Right lobe of liver (tissue), 6 donors: Measurements from ENCODE around the gene NDUFA7. TPM values are rescaled to one million over a fixed set of nuclear protein-coding genes. Genes with fewer than 3 reads are reported as not detected.

Source experiments
- ATAC-seq, 4 donors: fragments of 200-7000 bp; cut with Tn5 transposase; one replicate each; pipeline ENCODE4 v1.9.1; 2020; ENCODE audit warnings: mild to moderate bottlenecking in 4 of 4, moderate library complexity in 4 of 4
- DNase-seq, 3 donors: peaks; one replicate each; pipeline ENCODE4 v3.0.0-alpha.2; 2020
- H3K27ac ChIP-seq, 3 donors: fragments of 200-600 bp; one replicate each; pipeline ENCODE4 v1.8.0; 2022
- H3K27me3 ChIP-seq, 2 donors: fragments of 200-600 bp; one replicate each; pipeline ENCODE4 v1.8.0; 2022
- H3K36me3 ChIP-seq, 4 donors: fragments of 200-600 bp; sonication (generic) in 1 of 4; one replicate each; pipeline versions ENCODE4 v1.5.1 to v1.8.0; 2017 to 2022; ENCODE audit warnings: control low read depth in 1 of 4
- H3K4me1 ChIP-seq, 4 donors: fragments of 200-600 bp; sonication (generic) in 1 of 4; one replicate each; pipeline versions ENCODE4 v1.5.1 to v1.8.0; 2017 to 2022; ENCODE audit warnings: control low read depth in 1 of 4
- H3K4me3 ChIP-seq, 3 donors: fragments of 200-600 bp; one replicate each; pipeline ENCODE4 v1.8.0; 2022
- H3K9me3 ChIP-seq, 4 donors: fragments of 200-600 bp; sonication (generic) in 1 of 4; one replicate each; pipeline versions ENCODE4 v1.5.1 to v1.8.0; 2017 to 2022; ENCODE audit warnings: control low read depth in 1 of 4
- POLR2A ChIP-seq: fragments of 450-650 bp; IDR thresholded peaks from one replicate; pipeline ENCODE4 v1.6.1; 2017; ENCODE audit warnings: antibody characterized with exemption, mild to moderate bottlenecking
- WGBS: methylation state at CpG from one replicate; pipeline ENCODE4 v1.1.6; 2018; ENCODE audit warnings: low coverage, low lambda C conversion rate; ENCODE audit not compliant: insufficient coverage; ENCODE audit errors: missing lambda C conversion rate; 5-methylcytosine and 5-hydroxymethylcytosine counted together
- intact Hi-C, 2 donors: fragments of 100-400 bp; cut with DNase I; formaldehyde crosslinking; loops; one replicate each; pipeline versions ENCODE4 v1.11.2 to v1.14.1; 2022
- total RNA-seq, 6 experiments: library from RNA; depleted of rRNA in 2 of 6; stranded (reverse); fragments of >200 nt in 2 of 6; fragmentation: NEBNext Ultra II Directional in 3 of 6; extraction: Animal tissue kit (Norgen Biotek cat#: 25700) in 3 of 6; gene quantifications; one replicate each; pipeline versions ENCODE4 v1.1.0 to v1.2.4, GENCODE V29; 2016 to 2023
- TF ChIP-seq, protein P1 (sequence below), 4 donors: fragments of 200-600 bp in 3 of 4; fragments of 450-650 bp in 1 of 4; IDR thresholded peaks; one replicate each; pipeline versions ENCODE4 v1.5.1 to v1.8.0; 2016 to 2022; ENCODE audit warnings: antibody characterized with exemption in 4 of 4, mild to moderate bottlenecking in 2 of 4
- donor health status: DM: no; HTN: yes; CAD: no.
- donor health status: DM: no; HTN: no; CAD: no.
- donor health status: DM: no; HTN: no; CAD: no.
- donor health status: DM: no; HTN: yes; CAD: no.
- donor health status: DM: no; HTN: yes; CAD: no.

The NDUFA7 gene
- total RNA-seq, 6 experiments from 2014 or later: 20.8 to 60.5 (median 25.9) TPM

DNA sequence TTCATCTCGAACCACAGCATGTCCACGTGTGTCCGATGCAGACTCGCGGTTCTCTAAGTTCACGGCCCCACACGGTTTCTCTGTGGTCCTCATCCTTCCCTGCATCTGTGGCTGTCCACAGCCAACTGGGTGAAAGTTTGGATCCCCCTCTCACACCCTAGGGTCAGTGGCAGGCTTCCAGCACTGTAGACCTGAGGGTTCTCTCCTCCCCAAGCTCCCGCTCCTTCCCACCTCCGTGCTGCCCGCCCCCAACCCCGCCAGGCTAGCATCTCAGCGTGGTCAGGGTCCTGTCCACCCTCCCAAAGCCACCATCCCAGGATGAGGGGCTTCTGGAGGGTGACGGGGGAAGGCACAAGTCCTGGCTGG lies 45.8 kb upstream of the NDUFA7 start:
- Histone ChIP-seq H3K9me3 (no peaks in the 10 kb centered on the region), H3K27ac (peak overlapping the region; percentile 48 to 90 (median 88)), H3K27me3 (no peaks in the 10 kb centered on the region), H3K36me3 (peaks cover 0 to 3% (median 0%) of the 10 kb centered on the region in 4 donors), H3K4me1 (peaks cover 0 to 72% (median 26%) of the 10 kb centered on the region in 4 donors), H3K4me3 (peak overlapping the region in 1 of 3 donors; percentile 98)
- TF ChIP-seq, protein P1, sequence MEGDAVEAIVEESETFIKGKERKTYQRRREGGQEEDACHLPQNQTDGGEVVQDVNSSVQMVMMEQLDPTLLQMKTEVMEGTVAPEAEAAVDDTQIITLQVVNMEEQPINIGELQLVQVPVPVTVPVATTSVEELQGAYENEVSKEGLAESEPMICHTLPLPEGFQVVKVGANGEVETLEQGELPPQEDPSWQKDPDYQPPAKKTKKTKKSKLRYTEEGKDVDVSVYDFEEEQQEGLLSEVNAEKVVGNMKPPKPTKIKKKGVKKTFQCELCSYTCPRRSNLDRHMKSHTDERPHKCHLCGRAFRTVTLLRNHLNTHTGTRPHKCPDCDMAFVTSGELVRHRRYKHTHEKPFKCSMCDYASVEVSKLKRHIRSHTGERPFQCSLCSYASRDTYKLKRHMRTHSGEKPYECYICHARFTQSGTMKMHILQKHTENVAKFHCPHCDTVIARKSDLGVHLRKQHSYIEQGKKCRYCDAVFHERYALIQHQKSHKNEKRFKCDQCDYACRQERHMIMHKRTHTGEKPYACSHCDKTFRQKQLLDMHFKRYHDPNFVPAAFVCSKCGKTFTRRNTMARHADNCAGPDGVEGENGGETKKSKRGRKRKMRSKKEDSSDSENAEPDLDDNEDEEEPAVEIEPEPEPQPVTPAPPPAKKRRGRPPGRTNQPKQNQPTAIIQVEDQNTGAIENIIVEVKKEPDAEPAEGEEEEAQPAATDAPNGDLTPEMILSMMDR (IDR thresholded peaks at IDR 0.05): no peak
- TF ChIP-seq POLR2A: no peak
- WGBS: 18% methylated on average over 12 of the region's 13 CpGs
- ATAC-seq (peak in 3 of 4 donors; percentile 0 to 3 (median 2)), DNase-seq (peak in 2 of 3 donors; percentile 59 to 71)
- intact Hi-C loops: no loop called here

GRCh38 chr19:8366121-8366581 lies 45.0 kb upstream of the NDUFA7 start:
- TF ChIP-seq POLR2A: no peak
- TF ChIP-seq, protein P1 (IDR thresholded peaks at IDR 0.05): no peak
- ATAC-seq: no peak
- Histone ChIP-seq H3K4me1 (peaks cover 0 to 75% (median 26%) of the 10 kb centered on the region in 4 donors), H3K27me3 (no peaks in the 10 kb centered on the region), H3K9me3 (no peaks in the 10 kb centered on the region), H3K27ac (peak overlapping the region; percentile 48 to 90 (median 88)), H3K36me3 (peaks cover 0 to 3% (median 0%) of the 10 kb centered on the region in 4 donors), H3K4me3 (peak overlapping the region in 2 of 3 donors; percentile 63 to 98)
- 75% methylated on average over 3 of the region's 11 CpGs for WGBS
- DNase-seq: peak in 1 of 3 donors; percentile 30
- intact Hi-C loops: no loop called here

DNA sequence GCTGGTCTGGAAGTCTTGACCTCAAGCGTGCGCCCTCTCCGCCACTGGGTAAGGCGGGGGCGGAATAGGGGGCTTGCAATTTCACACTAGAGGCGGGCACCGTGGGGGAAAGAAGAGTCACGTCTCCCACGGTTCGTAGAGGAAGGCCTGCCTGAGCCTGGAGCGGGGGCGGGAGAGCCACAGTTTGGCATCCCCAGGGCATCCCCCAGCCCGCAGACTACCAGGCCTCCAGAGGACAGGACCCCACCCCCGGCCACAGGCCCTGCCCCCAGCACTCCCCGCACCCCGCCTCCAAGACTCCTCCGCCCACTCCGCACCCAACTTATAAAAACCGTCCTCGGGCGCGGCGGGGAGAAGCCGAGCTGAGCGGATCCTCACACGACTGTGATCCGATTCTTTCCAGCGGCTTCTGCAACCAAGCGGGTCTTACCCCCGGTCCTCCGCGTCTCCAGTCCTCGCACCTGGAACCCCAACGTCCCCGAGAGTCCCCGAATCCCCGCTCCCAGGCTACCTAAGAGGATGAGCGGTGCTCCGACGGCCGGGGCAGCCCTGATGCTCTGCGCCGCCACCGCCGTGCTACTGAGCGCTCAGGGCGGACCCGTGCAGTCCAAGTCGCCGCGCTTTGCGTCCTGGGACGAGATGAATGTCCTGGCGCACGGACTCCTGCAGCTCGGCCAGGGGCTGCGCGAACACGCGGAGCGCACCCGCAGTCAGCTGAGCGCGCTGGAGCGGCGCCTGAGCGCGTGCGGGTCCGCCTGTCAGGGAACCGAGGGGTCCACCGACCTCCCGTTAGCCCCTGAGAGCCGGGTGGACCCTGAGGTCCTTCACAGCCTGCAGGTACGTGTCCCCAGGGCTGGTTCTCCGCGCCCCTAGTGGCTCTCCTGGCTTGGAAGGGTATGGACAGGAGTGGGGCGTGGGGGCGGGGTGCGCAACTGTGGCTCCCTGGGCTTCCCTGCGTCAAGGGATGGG lies 42.9 kb upstream of the NDUFA7 start, which contains the start of gene ANGPTL4:
TSS of gene ANGPTL4 (plus strand) at position 353 of the 969 bp plus-strand sequence. CDS start at position 520, 167 bp downstream.
- peak within 1 kb of the TSS; percentile 83 to 93 (median 90) for H3K27ac ChIP-seq
- 0% methylated on average over 3 of the region's 81 CpGs for WGBS
- H3K36me3 ChIP-seq: peaks cover 0 to 3% (median 0%) of the 10 kb centered on the region in 4 donors
- ATAC-seq: peak; percentile 35 to 76 (median 50)
- H3K4me1 ChIP-seq: peaks cover 0 to 57% (median 19%) of the 10 kb centered on the region in 4 donors
- no peaks in the 10 kb centered on the region for H3K27me3 ChIP-seq
- H3K4me3 ChIP-seq: peak within 1 kb of the TSS; percentile 54 to 98 (median 63)
- no peaks in the 10 kb centered on the region for H3K9me3 ChIP-seq
- TF ChIP-seq POLR2A: peak; percentile 94
- TF ChIP-seq, protein P1 (IDR thresholded peaks at IDR 0.05): peak in 2 of 4 donors; percentile 13 to 25
- DNase-seq: peak; percentile 74 to 91 (median 89)
- intact Hi-C loops: no loop called here

- H3K36me3 ChIP-seq: no peaks in the 10 kb centered on the region
- H3K4me1 ChIP-seq: peaks cover 0 to 50% (median 17%) of the 10 kb centered on the region in 4 donors
- WGBS: 8% methylated on average over 10 of the region's 12 CpGs
- TF ChIP-seq POLR2A: peak; percentile 46
- TF ChIP-seq, protein P1 (IDR thresholded peaks at IDR 0.05): no peak
- no peaks in the 10 kb centered on the region for H3K9me3 ChIP-seq
- intact Hi-C loops: no loop called here
- peak overlapping the region in 1 of 3 donors; percentile 9 for H3K4me3 ChIP-seq
- ATAC-seq: peak; percentile 63 to 75 (median 74)
- DNase-seq: peak; percentile 95 to 99 (median 97)
- H3K27me3 ChIP-seq: no peaks in the 10 kb centered on the region
- peak overlapping the region; percentile 83 to 93 (median 90) for H3K27ac ChIP-seq
Measured at GRCh38 chr19:8361921-8362793, 41.0 kb upstream of the NDUFA7 start.
